Measurements from ENCODE around the gene ERBB2.

DNA sequence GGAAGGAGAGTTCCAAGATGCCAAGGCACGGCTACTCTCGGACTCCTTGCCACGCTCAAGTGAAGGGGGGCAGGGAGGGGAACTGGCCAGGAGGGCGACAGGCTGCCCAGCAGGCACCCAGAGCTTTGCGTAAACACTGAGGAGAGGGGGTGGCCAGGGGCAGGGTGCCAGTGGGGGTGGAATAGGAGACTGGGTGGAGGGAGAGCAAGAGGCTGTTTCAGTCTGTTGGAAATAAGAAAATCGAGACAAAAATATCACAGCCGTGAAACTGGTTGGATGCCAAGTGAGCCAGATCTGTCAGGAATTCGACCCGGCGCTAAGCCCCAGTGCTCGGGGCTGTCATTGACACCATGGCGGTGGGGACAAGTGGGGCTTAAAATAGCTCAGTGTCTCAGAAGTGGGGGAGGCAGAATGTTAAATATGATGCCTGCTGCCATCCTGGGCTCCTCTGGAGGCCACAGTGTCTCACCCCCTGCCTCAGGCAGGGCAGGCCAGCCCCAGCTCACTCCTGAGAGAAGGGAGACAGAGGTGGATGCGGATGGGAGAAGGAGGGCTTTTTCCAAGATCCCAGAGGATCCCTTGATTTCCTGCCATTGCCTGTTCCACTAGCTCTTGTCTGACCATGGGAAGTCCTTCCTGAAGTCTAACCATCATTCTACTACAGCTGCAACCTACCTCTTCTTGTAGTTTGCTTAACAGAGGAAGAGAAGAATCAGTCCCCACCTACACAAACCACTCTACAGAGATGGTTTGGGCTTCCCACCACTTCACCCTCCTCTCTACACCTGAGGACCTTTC is 22.1 kb upstream of the ERBB2 start:
- TF ChIP-seq, protein P1, sequence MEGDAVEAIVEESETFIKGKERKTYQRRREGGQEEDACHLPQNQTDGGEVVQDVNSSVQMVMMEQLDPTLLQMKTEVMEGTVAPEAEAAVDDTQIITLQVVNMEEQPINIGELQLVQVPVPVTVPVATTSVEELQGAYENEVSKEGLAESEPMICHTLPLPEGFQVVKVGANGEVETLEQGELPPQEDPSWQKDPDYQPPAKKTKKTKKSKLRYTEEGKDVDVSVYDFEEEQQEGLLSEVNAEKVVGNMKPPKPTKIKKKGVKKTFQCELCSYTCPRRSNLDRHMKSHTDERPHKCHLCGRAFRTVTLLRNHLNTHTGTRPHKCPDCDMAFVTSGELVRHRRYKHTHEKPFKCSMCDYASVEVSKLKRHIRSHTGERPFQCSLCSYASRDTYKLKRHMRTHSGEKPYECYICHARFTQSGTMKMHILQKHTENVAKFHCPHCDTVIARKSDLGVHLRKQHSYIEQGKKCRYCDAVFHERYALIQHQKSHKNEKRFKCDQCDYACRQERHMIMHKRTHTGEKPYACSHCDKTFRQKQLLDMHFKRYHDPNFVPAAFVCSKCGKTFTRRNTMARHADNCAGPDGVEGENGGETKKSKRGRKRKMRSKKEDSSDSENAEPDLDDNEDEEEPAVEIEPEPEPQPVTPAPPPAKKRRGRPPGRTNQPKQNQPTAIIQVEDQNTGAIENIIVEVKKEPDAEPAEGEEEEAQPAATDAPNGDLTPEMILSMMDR (IDR thresholded peaks at IDR 0.05; ENCODE audit: low read depth, low read length) = no peak
- TF ChIP-seq POLR2A (IDR thresholded peaks at IDR 0.05; ENCODE audit: extremely low read depth, insufficient read length) = no peak
